Aortic smooth muscle cell (primary cell): ENCODE measurements around the gene RHBDF2. TPM values are rescaled to one million over a fixed set of nuclear protein-coding genes. Genes with fewer than 3 reads are reported as not detected.

Experiments used
- total RNA-seq: library from RNA; depleted of rRNA; stranded (reverse); fragments of >200 nt; gene quantifications from 2 replicates; pipeline ENCODE4 v1.2.3, GENCODE V29; 2014

RHBDF2 gene
- total RNA-seq: 3.3 and 3.4 TPM in 2 replicates

GRCh38 chr17:76501018-76501826 lies at the start of gene RHBDF2:
Gene RHBDF2, minus strand, starts transcription at chr17:76501423. Its CDS starts 19,899 bp downstream, at chr17:76481524.

GRCh38 chr17:76539631-76540271 lies 38.5 kb upstream of the RHBDF2 start, which contains the start of gene PRCD:
Gene PRCD, plus strand, starts transcription at chr17:76540044. Its CDS starts 98 bp downstream, at chr17:76540142.

GRCh38 chr17:76537578-76538280 lies 36.5 kb upstream of the RHBDF2 start, which contains the start of gene CYGB:
Gene CYGB, minus strand, starts transcription at chr17:76537709. Its CDS starts 167 bp downstream, at chr17:76537542.

GRCh38 chr17:76467366-76467765 lies 33.9 kb downstream of the RHBDF2 start, which contains the start of gene AANAT:
Gene AANAT, plus strand, starts transcription at chr17:76467603. Its CDS starts 1,144 bp downstream, at chr17:76468747.

GRCh38 chr17:76452660-76453430 lies 48.4 kb downstream of the RHBDF2 start, which contains the start of gene UBE2O:
Gene UBE2O, minus strand, starts transcription at chr17:76453152. Its CDS starts 11 bp downstream, at chr17:76453141.

Other genes with a start within 250 kb of the RHBDF2 start
- 3.4 and 3.9 TPM in 2 replicates for gene UBALD2, start 236.1 kb downstream of the RHBDF2 start, total RNA-seq
- gene QRICH2, start 193.1 kb downstream of the RHBDF2 start, total RNA-seq: 2.1 and 3.2 TPM in 2 replicates
- gene PRPSAP1, start 147.5 kb downstream of the RHBDF2 start, total RNA-seq: 27.1 and 41.2 TPM in 2 replicates
- 32.3 and 43.1 TPM in 2 replicates for gene SPHK1, start 116.8 kb downstream of the RHBDF2 start, total RNA-seq
- 20.1 and 23.4 TPM in 2 replicates for gene UBE2O, start 48.3 kb downstream of the RHBDF2 start, total RNA-seq
- not detected in 2 replicates for gene AANAT, start 33.8 kb downstream of the RHBDF2 start, total RNA-seq
- 2.7 and 7.7 TPM in 2 replicates for gene CYGB, start 36.3 kb upstream of the RHBDF2 start, total RNA-seq
- gene PRCD, start 38.6 kb upstream of the RHBDF2 start, total RNA-seq: 1.1 and 1.6 TPM in 2 replicates
- 2.9 and 5.7 TPM in 2 replicates for gene ST6GALNAC2, start 84.4 kb upstream of the RHBDF2 start, total RNA-seq
- gene ST6GALNAC1, start 142.3 kb upstream of the RHBDF2 start, total RNA-seq: not detected in 2 replicates
- gene MXRA7, start 209.5 kb upstream of the RHBDF2 start, total RNA-seq: 171 and 205 TPM in 2 replicates
- 19.4 and 21.2 TPM in 2 replicates for gene JMJD6, start 225.2 kb upstream of the RHBDF2 start, total RNA-seq
- 22.9 and 24.7 TPM in 2 replicates for gene METTL23, start 225.4 kb upstream of the RHBDF2 start, total RNA-seq
- gene SRSF2, start 235.9 kb upstream of the RHBDF2 start, total RNA-seq: 122 and 157 TPM in 2 replicates
- 34.5 and 39.1 TPM in 2 replicates for gene MFSD11, start 236.7 kb upstream of the RHBDF2 start, total RNA-seq